GM12878 (cell line): ENCODE data around the gene KLHDC8A. TPM values are rescaled to one million over a fixed set of nuclear protein-coding genes. Genes with fewer than 3 reads are reported as not detected.

Source experiments
- ATAC-seq: fragments of 200-7000 bp; cut with Tn5 transposase; 3 replicates; pipeline ENCODE4 v1.9.1; 2020; ENCODE audit warnings: mild to moderate bottlenecking, moderate library complexity
- BruUV-seq: library from RNA; stranded (reverse); fragments of 400-500 nt; replicated peaks from 2 replicates; lab custom pipeline; 2021; lab: Mats Ljungman, UMichigan
- CTCF ChIA-PET: fragments of 300-600 bp; sonication (Branson Sonifier 250); formaldehyde crosslinking; extraction: SDS; loops from one replicate; lab custom pipeline; 2021; ENCODE audit warnings: inconsistent platforms; lab: Yijun Ruan, JAX
- POLR2A ChIA-PET: fragments of 350-600 bp; formaldehyde crosslinking; extraction: SDS; loops from one replicate; lab custom pipeline; 2021; ENCODE audit warnings: inconsistent platforms; lab: Charles Lee
- RAD21 ChIA-PET: fragments of 300-600 bp; sonication (Branson Sonifier 250); formaldehyde crosslinking; loops from one replicate; lab custom pipeline; 2023; ENCODE audit warnings: antibody characterized with exemption; ENCODE audit not compliant: unreplicated experiment; lab: Charles Lee
- SMC1A ChIA-PET: fragments of 300-600 bp; sonication (Branson Sonifier 250); formaldehyde crosslinking; loops from one replicate; lab custom pipeline; 2023; ENCODE audit not compliant: unreplicated experiment, uncharacterized antibody; lab: Charles Lee
- DNase-seq: peaks from one replicate; pipeline ENCODE4 v3.0.0-alpha.2; 2011; ENCODE audit warnings: low read depth, low spot score
- FAIRE-seq: peaks from 3 replicates; lab custom pipeline; 2011; peaks lifted over from hg19 to GRCh38; lab: Jason Lieb, UNC
- H2AFZ ChIP-seq: 2 replicates; pipeline ENCODE4 v1.6.0; 2011; ENCODE audit warnings: low read depth, low read length, control low read depth; ENCODE audit not compliant: control insufficient read depth
- H3K27ac ChIP-seq: 2 replicates; pipeline ENCODE4 v1.5.1; 2011; ENCODE audit warnings: control low read depth; ENCODE audit not compliant: control insufficient read depth, insufficient read depth
- H3K27me3 ChIP-seq, 2 experiments: replicated peaks in 1 of 2; 2 replicates each; pipeline versions ENCODE4 v1.6.0 to v1.6.1; 2011; ENCODE audit warnings: low read length in 1 of 2; ENCODE audit not compliant: control insufficient read depth in 2 of 2, insufficient read depth in 2 of 2
- H3K36me3 ChIP-seq, 2 experiments: 2 replicates each; pipeline ENCODE4 v1.5.1; 2011; ENCODE audit warnings: low read length in 1 of 2; ENCODE audit not compliant: control insufficient read depth in 2 of 2, insufficient read depth in 2 of 2
- H3K4me1 ChIP-seq: 2 replicates; pipeline ENCODE4 v1.6.1; 2011; ENCODE audit warnings: mild to moderate bottlenecking, low read length, moderate library complexity, mixed read lengths; ENCODE audit not compliant: control insufficient read depth, insufficient read depth
- H3K4me2 ChIP-seq: 2 replicates; pipeline ENCODE4 v1.6.0; 2011; ENCODE audit warnings: control low read depth; ENCODE audit not compliant: control insufficient read depth, insufficient read depth
- H3K4me3 ChIP-seq: fragments of 200-600 bp; sonication (generic); 2 replicates; pipeline ENCODE4 v1.5.1; 2016
- H3K79me2 ChIP-seq: 2 replicates; pipeline ENCODE4 v1.6.0; 2011; ENCODE audit warnings: low read length; ENCODE audit not compliant: control insufficient read depth, insufficient read depth
- H3K9ac ChIP-seq: 2 replicates; pipeline ENCODE4 v1.8.0; 2011; ENCODE audit warnings: low read length, control low read depth, mixed read lengths; ENCODE audit not compliant: control insufficient read depth, insufficient read depth
- H3K9me3 ChIP-seq: replicated peaks from 3 replicates; pipeline ENCODE4 v1.5.1; 2011; ENCODE audit warnings: mild to moderate bottlenecking, low read length; ENCODE audit not compliant: control insufficient read depth, insufficient read depth
- H4K20me1 ChIP-seq: 2 replicates; pipeline ENCODE4 v1.6.0; 2011; ENCODE audit not compliant: control insufficient read depth, insufficient read depth
- BMI1 ChIP-seq: fragments of 450-650 bp; IDR thresholded peaks from 2 replicates; pipeline ENCODE4 v1.6.1; 2016; ENCODE audit warnings: mild to moderate bottlenecking, moderate library complexity, borderline replicate concordance
- CBFB ChIP-seq: IDR thresholded peaks from 2 replicates; pipeline ENCODE4 v1.6.1; 2016; ENCODE audit warnings: antibody characterized with exemption, low read depth
- CEBPB ChIP-seq, 2 experiments: fragments of 150-350 bp in 1 of 2; IDR thresholded peaks; 2 replicates each; pipeline ENCODE4 v1.6.1; 2012 to 2014; ENCODE audit warnings: low read depth in 2 of 2, low read length in 2 of 2, borderline replicate concordance in 1 of 2, inconsistent platforms in 1 of 2
- DPF2 ChIP-seq: fragments of 450-650 bp; IDR thresholded peaks from 2 replicates; pipeline ENCODE4 v1.6.1; 2017; ENCODE audit warnings: mild to moderate bottlenecking
- IKZF1 ChIP-seq: fragments of 450-650 bp; conservative IDR thresholded peaks from 2 replicates; pipeline ENCODE4 v1.6.1; 2017; ENCODE audit warnings: antibody characterized with exemption, mild to moderate bottlenecking
- IRF4 ChIP-seq: IDR thresholded peaks from 2 replicates; pipeline ENCODE4 v1.6.1; 2011; ENCODE audit warnings: low read depth, low read length
- JUNB ChIP-seq: IDR thresholded peaks from 2 replicates; pipeline ENCODE4 v1.6.1; 2016; ENCODE audit warnings: antibody characterized with exemption, mild to moderate bottlenecking
- JUND ChIP-seq: IDR thresholded peaks from 2 replicates; pipeline ENCODE4 v1.6.1; 2012; ENCODE audit warnings: low read depth, mild to moderate bottlenecking, low read length, improper control_type of control experiment, moderate library complexity
- PAX5 ChIP-seq: IDR thresholded peaks from 2 replicates; pipeline ENCODE4 v1.6.1; 2011; ENCODE audit warnings: low read depth, low read length, borderline replicate concordance
- RCOR1 ChIP-seq: conservative IDR thresholded peaks from 2 replicates; pipeline ENCODE4 v1.6.1; 2012; ENCODE audit warnings: low read depth, low read length, improper control_type of control experiment
- RUNX3 ChIP-seq: IDR thresholded peaks from 2 replicates; pipeline ENCODE4 v1.6.1; 2012; ENCODE audit warnings: low read length, inconsistent platforms
- SRF ChIP-seq, 2 experiments: IDR thresholded peaks; 2 replicates each; pipeline ENCODE4 v1.6.1; 2011; ENCODE audit warnings: low read depth in 2 of 2, low read length in 2 of 2, mild to moderate bottlenecking in 1 of 2, moderate library complexity in 1 of 2
- ZNF384 ChIP-seq: IDR thresholded peaks from 2 replicates; pipeline ENCODE4 v1.6.1; 2012; ENCODE audit warnings: low read depth, mild to moderate bottlenecking, low read length, improper control_type of control experiment, borderline replicate concordance
- WGBS: methylation state at CpG from one replicate; pipeline ENCODE4 v1.1.6; 2016; ENCODE audit warnings: low lambda C conversion rate; ENCODE audit not compliant: insufficient replicate concordance, insufficient coverage; ENCODE audit errors: missing lambda C conversion rate; 5-methylcytosine and 5-hydroxymethylcytosine counted together
- in situ Hi-C: fragments of 300-500 bp; cut with MboI; formaldehyde crosslinking; loops from 9 replicates; pipeline ENCODE4 v1.14.3; 2018; ENCODE audit warnings: mixed read lengths
- intact Hi-C: fragments of 100-400 bp; cut with micrococcal nuclease; formaldehyde crosslinking; loops from one replicate; pipeline ENCODE4 v1.14.2; 2022; ENCODE audit not compliant: unreplicated experiment
- polyA plus RNA-seq, 11 experiments: library from polyadenylated mRNA; depleted of rRNA in 4 of 11; unstranded in 6 of 11; stranded (reverse) in 5 of 11; fragments of >200 nt; fragmentation: Nextera tagmentation in 4 of 11; fragmentation: Illumina TruSeq in 1 of 11; extraction: Ambion mirVana in 4 of 11; extraction: Trizol in 1 of 11; gene quantifications; 1 replicate in 1 of 11; 2 replicates in 10 of 11; pipeline versions ENCODE4 v1.2.1 to v1.2.3, GENCODE V29; 2011 to 2016; ENCODE audit warnings: inconsistent platforms in 2 of 11, missing spikeins in 2 of 11, low read depth in 1 of 11
- total RNA-seq, 4 experiments: library from RNA; depleted of rRNA in 3 of 4; stranded (reverse); fragments of >200 nt in 3 of 4; fragmentation: Illumina TruSeq in 1 of 4; extraction: Trizol in 1 of 4; gene quantifications; 2 replicates each; pipeline versions ENCODE4 v1.2.1 to v1.2.3, GENCODE V29; 2013 to 2021
- TF ChIP-seq, protein P1 (sequence below): fragments of 450-650 bp; IDR thresholded peaks from 2 replicates; pipeline ENCODE4 v1.6.1; 2017; ENCODE audit warnings: mild to moderate bottlenecking, moderate library complexity
- TF ChIP-seq, protein P2 (sequence below): fragments of 450-650 bp; IDR thresholded peaks from 2 replicates; pipeline ENCODE4 v1.6.1; 2016; ENCODE audit warnings: mild to moderate bottlenecking
- TF ChIP-seq, protein P3 (sequence below): IDR thresholded peaks from 2 replicates; pipeline ENCODE4 v1.6.1; 2011; ENCODE audit warnings: mild to moderate bottlenecking, low read depth, low read length, moderate library complexity; ENCODE audit not compliant: insufficient replicate concordance

Gene KLHDC8A
- total and polyA plus RNA-seq, 10 of the 15 experiments (the other 5 are each of a cell fraction or from before 2014, with no cell fraction given), result not detected

DNA sequence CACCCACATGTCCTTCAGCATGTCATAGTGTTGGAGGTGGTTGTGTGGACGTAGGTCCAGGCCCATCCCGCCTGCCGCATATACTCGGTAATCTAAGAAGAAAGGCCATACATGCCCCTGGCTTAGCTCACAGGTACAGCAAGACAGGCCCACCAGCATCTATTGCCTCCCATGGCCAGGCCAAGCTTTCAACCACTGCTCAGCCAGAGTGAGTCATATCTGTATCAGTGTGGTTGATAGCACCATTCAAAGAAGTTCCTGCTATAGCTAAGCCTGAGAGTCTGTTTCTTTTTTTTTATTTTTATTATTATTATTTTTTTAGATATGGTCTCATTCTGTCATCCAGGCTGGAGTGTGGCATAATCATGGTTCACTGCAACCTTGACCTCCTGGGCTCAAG, 17.0 kb downstream of the KLHDC8A start:
- in situ Hi-C loops (no loop called here), intact Hi-C loops (loop anchor here (5.0 to 10.0 kb wide), 4 partner anchors 98 to 365 kb away; partner anchors contain the start of gene CDK18)
- ChIA-PET CTCF (interaction anchor here (0.7 to 59.5 kb wide), 14 partner anchors 10 to 252 kb away, joined by 3 to 2333 read pairs (median 4); partner anchors contain the start of genes KLHDC8A and LEMD1), POLR2A (interaction anchor here (0.5 to 0.8 kb wide), 2 partner anchors 73 to 75 kb away, joined by 5 to 7 read pairs; no protein-coding TSS in a partner anchor), RAD21 (interaction anchor here (0.7 to 1.4 kb wide), 11 partner anchors 15 to 184 kb away, joined by 3 to 8 read pairs (median 4); partner anchors contain the start of gene NUAK2), SMC1A (interaction anchor here (0.7 to 2.5 kb wide), 6 partner anchors 11 to 318 kb away, joined by 3 to 14 read pairs (median 4); no protein-coding TSS in a partner anchor)
- no peaks in the 10 kb centered on the region; the same call in 1 of the 2 replicates for H4K20me1 ChIP-seq
- no peaks in the 10 kb centered on the region for H3K79me2 ChIP-seq
- H3K4me3 ChIP-seq, result no peak overlapping the region
- H3K9me3 ChIP-seq, result no peaks in the 10 kb centered on the region; the same call in 2 of the 3 replicates
- ATAC-seq, result peak; percentile 94
- peak; percentile 91 for FAIRE-seq
- peaks cover 15 to 29% of the 10 kb centered on the region in 2 experiments for H3K27me3 ChIP-seq
- DNase-seq, result no peak
- no peak overlapping the region for H3K27ac ChIP-seq
- WGBS, result 0% methylated on average over 4 of the region's 4 CpGs
- no peak overlapping the region for H2AFZ ChIP-seq
- H3K9ac ChIP-seq, result no peak overlapping the region
- BruUV-seq, result no TSS peak
- no peak overlapping the region for H3K4me2 ChIP-seq
- H3K36me3 ChIP-seq, result no peaks in the 10 kb centered on the region
- TF ChIP-seq IKZF1, result no peak; the same call in 1 of the 2 replicates
- TF ChIP-seq PAX5, result peak; percentile 73; the same call in 1 of the 2 replicates
- TF ChIP-seq CEBPB (IDR thresholded peaks at IDR 0.05; ENCODE audit: borderline replicate concordance in 1 of 2, low read depth in 2 of 2, low read length in 2 of 2), result no peak
- TF ChIP-seq ZNF384, result peak; percentile 56; the same call in 1 of the 2 replicates
- TF ChIP-seq, protein P1, sequence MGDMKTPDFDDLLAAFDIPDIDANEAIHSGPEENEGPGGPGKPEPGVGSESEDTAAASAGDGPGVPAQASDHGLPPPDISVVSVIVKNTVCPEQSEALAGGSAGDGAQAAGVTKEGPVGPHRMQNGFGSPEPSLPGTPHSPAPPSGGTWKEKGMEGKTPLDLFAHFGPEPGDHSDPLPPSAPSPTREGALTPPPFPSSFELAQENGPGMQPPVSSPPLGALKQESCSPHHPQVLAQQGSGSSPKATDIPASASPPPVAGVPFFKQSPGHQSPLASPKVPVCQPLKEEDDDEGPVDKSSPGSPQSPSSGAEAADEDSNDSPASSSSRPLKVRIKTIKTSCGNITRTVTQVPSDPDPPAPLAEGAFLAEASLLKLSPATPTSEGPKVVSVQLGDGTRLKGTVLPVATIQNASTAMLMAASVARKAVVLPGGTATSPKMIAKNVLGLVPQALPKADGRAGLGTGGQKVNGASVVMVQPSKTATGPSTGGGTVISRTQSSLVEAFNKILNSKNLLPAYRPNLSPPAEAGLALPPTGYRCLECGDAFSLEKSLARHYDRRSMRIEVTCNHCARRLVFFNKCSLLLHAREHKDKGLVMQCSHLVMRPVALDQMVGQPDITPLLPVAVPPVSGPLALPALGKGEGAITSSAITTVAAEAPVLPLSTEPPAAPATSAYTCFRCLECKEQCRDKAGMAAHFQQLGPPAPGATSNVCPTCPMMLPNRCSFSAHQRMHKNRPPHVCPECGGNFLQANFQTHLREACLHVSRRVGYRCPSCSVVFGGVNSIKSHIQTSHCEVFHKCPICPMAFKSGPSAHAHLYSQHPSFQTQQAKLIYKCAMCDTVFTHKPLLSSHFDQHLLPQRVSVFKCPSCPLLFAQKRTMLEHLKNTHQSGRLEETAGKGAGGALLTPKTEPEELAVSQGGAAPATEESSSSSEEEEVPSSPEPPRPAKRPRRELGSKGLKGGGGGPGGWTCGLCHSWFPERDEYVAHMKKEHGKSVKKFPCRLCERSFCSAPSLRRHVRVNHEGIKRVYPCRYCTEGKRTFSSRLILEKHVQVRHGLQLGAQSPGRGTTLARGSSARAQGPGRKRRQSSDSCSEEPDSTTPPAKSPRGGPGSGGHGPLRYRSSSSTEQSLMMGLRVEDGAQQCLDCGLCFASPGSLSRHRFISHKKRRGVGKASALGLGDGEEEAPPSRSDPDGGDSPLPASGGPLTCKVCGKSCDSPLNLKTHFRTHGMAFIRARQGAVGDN, result no peak
- TF ChIP-seq RCOR1, result no peak
- TF ChIP-seq DPF2, result peak; percentile 52
- TF ChIP-seq SRF (IDR thresholded peaks at IDR 0.05; ENCODE audit: low read depth in 2 of 2, low read length in 2 of 2), result peak in 1 of 2 experiments; percentile 81; a peak in 2 of 4 replicates
- TF ChIP-seq CBFB, result 0 out of 2 replicates have a peak, but pooled peaks have one; percentile 40
- 0 out of 2 replicates have a peak, but pooled peaks have one; percentile 16 for TF ChIP-seq BMI1
- peak; percentile 95 for TF ChIP-seq IRF4
- TF ChIP-seq RUNX3, result peak; percentile 95
- TF ChIP-seq JUND, result peak; percentile 92
- peak; percentile 94 for TF ChIP-seq JUNB
- TF ChIP-seq, protein P2, sequence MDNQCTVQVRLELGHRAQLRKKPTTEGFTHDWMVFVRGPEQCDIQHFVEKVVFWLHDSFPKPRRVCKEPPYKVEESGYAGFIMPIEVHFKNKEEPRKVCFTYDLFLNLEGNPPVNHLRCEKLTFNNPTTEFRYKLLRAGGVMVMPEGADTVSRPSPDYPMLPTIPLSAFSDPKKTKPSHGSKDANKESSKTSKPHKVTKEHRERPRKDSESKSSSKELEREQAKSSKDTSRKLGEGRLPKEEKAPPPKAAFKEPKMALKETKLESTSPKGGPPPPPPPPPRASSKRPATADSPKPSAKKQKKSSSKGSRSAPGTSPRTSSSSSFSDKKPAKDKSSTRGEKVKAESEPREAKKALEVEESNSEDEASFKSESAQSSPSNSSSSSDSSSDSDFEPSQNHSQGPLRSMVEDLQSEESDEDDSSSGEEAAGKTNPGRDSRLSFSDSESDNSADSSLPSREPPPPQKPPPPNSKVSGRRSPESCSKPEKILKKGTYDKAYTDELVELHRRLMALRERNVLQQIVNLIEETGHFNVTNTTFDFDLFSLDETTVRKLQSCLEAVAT, result 0 out of 2 replicates have a peak, but pooled peaks have one; percentile 21
- TF ChIP-seq, protein P3, sequence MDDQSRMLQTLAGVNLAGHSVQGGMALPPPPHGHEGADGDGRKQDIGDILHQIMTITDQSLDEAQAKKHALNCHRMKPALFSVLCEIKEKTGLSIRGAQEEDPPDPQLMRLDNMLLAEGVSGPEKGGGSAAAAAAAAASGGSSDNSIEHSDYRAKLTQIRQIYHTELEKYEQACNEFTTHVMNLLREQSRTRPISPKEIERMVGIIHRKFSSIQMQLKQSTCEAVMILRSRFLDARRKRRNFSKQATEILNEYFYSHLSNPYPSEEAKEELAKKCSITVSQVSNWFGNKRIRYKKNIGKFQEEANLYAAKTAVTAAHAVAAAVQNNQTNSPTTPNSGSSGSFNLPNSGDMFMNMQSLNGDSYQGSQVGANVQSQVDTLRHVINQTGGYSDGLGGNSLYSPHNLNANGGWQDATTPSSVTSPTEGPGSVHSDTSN, result no peak
- TF ChIP-seq, all 136 proteins: peak for 11
- H3K4me1 ChIP-seq, result peaks cover 6% of the 10 kb centered on the region; the same call in 1 of the 2 replicates
